ENCODE results near the gene MEF2B.
"Not testable (repeated sequence)": the region's sequence is repeated elsewhere in the genome, so short reads cannot be mapped to it uniquely, and the experiment has no call there.

The MEF2B gene

GRCh38 chr19:19132912-19133311, 37.2 kb downstream of the MEF2B start:
- no peak for DNase-seq (ENCODE audit: extremely low read depth in 1 of 2, low read depth in 1 of 2)

- no peak for DNase-seq (ENCODE audit: extremely low read depth in 1 of 2, low read depth in 1 of 2)
Observed at GRCh38 chr19:19131989-19132388, 38.1 kb downstream of the MEF2B start.

GRCh38 chr19:19126102-19126501, 44.0 kb downstream of the MEF2B start:
- DNase-seq (ENCODE audit: extremely low read depth in 1 of 2, low read depth in 1 of 2) = no peak

GRCh38 chr19:19123386-19123785, 46.7 kb downstream of the MEF2B start:
- no peak for DNase-seq (ENCODE audit: extremely low read depth in 1 of 2, low read depth in 1 of 2)

- DNase-seq (ENCODE audit: extremely low read depth in 1 of 2, low read depth in 1 of 2) = no peak
Observed at GRCh38 chr19:19122902-19123301, 47.2 kb downstream of the MEF2B start.

GRCh38 chr19:19121371-19121770, 48.7 kb downstream of the MEF2B start:
- no peak for DNase-seq (ENCODE audit: extremely low read depth in 1 of 2, low read depth in 1 of 2)

GRCh38 chr19:19120308-19121231, 49.5 kb downstream of the MEF2B start:
- peak in 1 of 2 donors; percentile 25 for DNase-seq (ENCODE audit: extremely low read depth in 1 of 2, low read depth in 1 of 2)

- no peak for DNase-seq (ENCODE audit: extremely low read depth in 1 of 2, low read depth in 1 of 2)
Observed at GRCh38 chr19:19119325-19120237, 50.5 kb downstream of the MEF2B start.

GRCh38 chr19:19115954-19116353, 54.1 kb downstream of the MEF2B start:
- peak in 1 of 2 donors; percentile 22 for DNase-seq (ENCODE audit: extremely low read depth in 1 of 2, low read depth in 1 of 2)

GRCh38 chr19:19113040-19113626, 56.9 kb downstream of the MEF2B start:
- no peak for DNase-seq (ENCODE audit: extremely low read depth in 1 of 2, low read depth in 1 of 2)

- DNase-seq (ENCODE audit: extremely low read depth in 1 of 2, low read depth in 1 of 2) = no peak
Observed at GRCh38 chr19:19111967-19112580, 58.0 kb downstream of the MEF2B start.

GRCh38 chr19:19111136-19111835, 58.8 kb downstream of the MEF2B start:
- no peak for DNase-seq (ENCODE audit: extremely low read depth in 1 of 2, low read depth in 1 of 2)

GRCh38 chr19:19110410-19111135, 59.5 kb downstream of the MEF2B start:
- DNase-seq (ENCODE audit: extremely low read depth in 1 of 2, low read depth in 1 of 2) = no peak

GRCh38 chr19:19109601-19110000, 60.5 kb downstream of the MEF2B start:
- DNase-seq (ENCODE audit: extremely low read depth in 1 of 2, low read depth in 1 of 2) = no peak

- DNase-seq (ENCODE audit: extremely low read depth in 1 of 2, low read depth in 1 of 2) = no peak
Observed at GRCh38 chr19:19107654-19108053, 62.4 kb downstream of the MEF2B start.

- not testable (repeated sequence) for DNase-seq (ENCODE audit: extremely low read depth in 1 of 2, low read depth in 1 of 2)
Observed at GRCh38 chr19:19106938-19107337, 63.1 kb downstream of the MEF2B start.

- no peak for DNase-seq (ENCODE audit: extremely low read depth in 1 of 2, low read depth in 1 of 2)
Observed at GRCh38 chr19:19106056-19106551, 64.0 kb downstream of the MEF2B start.

GRCh38 chr19:19105365-19106055, 64.6 kb downstream of the MEF2B start:
- DNase-seq (ENCODE audit: extremely low read depth in 1 of 2, low read depth in 1 of 2) = no peak

- no peak for DNase-seq (ENCODE audit: extremely low read depth in 1 of 2, low read depth in 1 of 2)
Observed at GRCh38 chr19:19103167-19103566, 66.9 kb downstream of the MEF2B start.

Data from stimulated activated CD8-positive, alpha-beta memory T cell treated with anti-CD3 and anti-CD28 coated beads, Interleukin-7, amount 100 ng/mL, for 48 hours (primary cell).